BJ (cell line): ENCODE measurements around the gene NIPSNAP3A. TPM values are rescaled to one million over a fixed set of nuclear protein-coding genes. Genes with fewer than 3 reads are reported as not detected.

Experiments used
- CTCF ChIA-PET: fragments of 350-600 bp; formaldehyde crosslinking; extraction: SDS; loops from one replicate; lab custom pipeline; 2021; ENCODE audit warnings: antibody characterized with exemption, inconsistent platforms; lab: Yijun Ruan, JAX
- POLR2A ChIA-PET: fragments of 300-600 bp; sonication (Branson Sonifier 250); formaldehyde crosslinking; extraction: SDS; loops from one replicate; lab custom pipeline; 2021; ENCODE audit warnings: antibody characterized with exemption; lab: Charles Lee
- DNase-seq: peaks from one replicate; pipeline ENCODE4 v3.0.0-alpha.2; 2011; ENCODE audit warnings: low read depth
- H3K27me3 ChIP-seq: 2 replicates; pipeline ENCODE4 v1.6.0; 2011; ENCODE audit warnings: low read length; ENCODE audit not compliant: control insufficient read depth, insufficient read depth
- H3K36me3 ChIP-seq: 2 replicates; pipeline ENCODE4 v1.5.1; 2011; ENCODE audit warnings: low read length; ENCODE audit not compliant: control insufficient read depth, insufficient read depth
- H3K4me3 ChIP-seq: 2 replicates; pipeline ENCODE4 v1.5.1; 2011; ENCODE audit warnings: low read depth, mild to moderate bottlenecking, control low read depth, low read length
- CTCF ChIP-seq: IDR thresholded peaks from 2 replicates; pipeline ENCODE4 v1.5.1; 2011; ENCODE audit warnings: low read depth, mild to moderate bottlenecking, control low read depth, inconsistent platforms, low read length, moderate library complexity; ENCODE audit not compliant: insufficient read depth
- polyA plus RNA-seq: library from polyadenylated mRNA; depleted of rRNA; stranded (reverse); fragments of >200 nt; gene quantifications from 2 replicates; pipeline ENCODE4 v1.2.3, GENCODE V29; 2011

The NIPSNAP3A gene
- polyA plus RNA-seq, 1 experiment: 40.6 TPM

GRCh38 chr9:104779334-104779733 is 31.9 kb downstream of the NIPSNAP3A start:
- POLR2A ChIA-PET: interaction anchor here (0.6 kb wide), 1 partner anchor 81 kb away, joined by 3 read pairs; no protein-coding TSS in a partner anchor
- CTCF ChIA-PET: interaction anchor here (1.3 to 2.8 kb wide), 4 partner anchors 30 to 639 kb away, joined by 3 to 12 read pairs (median 6); no protein-coding TSS in a partner anchor
- Histone ChIP-seq H3K27me3 (no peaks in the 10 kb centered on the region), H3K36me3 (no peaks in the 10 kb centered on the region; the same call in 1 of the 2 replicates), H3K4me3 (no peak overlapping the region)
- no peak for TF ChIP-seq CTCF
- no peak for DNase-seq

DNA sequence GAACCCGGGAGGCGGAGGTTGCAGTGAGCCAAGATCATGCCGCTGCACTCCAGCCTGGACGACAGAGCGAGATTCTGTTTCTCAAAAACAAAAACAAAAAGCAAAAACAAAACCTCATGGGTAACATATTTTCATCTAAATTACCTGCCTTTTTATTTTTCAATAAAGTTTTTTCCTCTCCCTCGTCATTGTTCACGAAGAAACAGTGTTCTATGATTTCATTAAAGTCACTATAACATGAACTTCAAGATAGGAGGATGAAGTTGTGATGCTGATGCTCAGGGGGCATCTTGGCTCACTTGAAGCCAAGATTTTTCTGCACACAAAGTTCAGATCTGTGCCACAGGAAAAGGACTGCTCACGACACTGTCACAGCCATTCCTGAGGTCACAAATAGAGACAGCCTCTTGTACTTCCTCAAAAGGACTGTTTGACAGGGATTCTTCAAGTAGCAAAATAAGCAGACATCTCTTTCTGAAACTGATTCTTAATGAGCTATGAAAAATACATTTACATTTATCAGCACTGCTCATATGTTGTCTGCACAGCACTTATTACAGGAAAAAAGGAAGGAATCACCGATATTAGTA is 32.6 kb downstream of the NIPSNAP3A start:
- ChIA-PET POLR2A (no interaction called here), CTCF (interaction anchor here (0.8 to 2.8 kb wide), 10 partner anchors 21 to 639 kb away, joined by 3 to 12 read pairs (median 4); partner anchors contain the start of gene ABCA1)
- TF ChIP-seq CTCF: no peak
- Histone ChIP-seq H3K4me3 (no peak overlapping the region), H3K27me3 (no peaks in the 10 kb centered on the region), H3K36me3 (no peaks in the 10 kb centered on the region; the same call in 1 of the 2 replicates)
- DNase-seq: no peak

DNA sequence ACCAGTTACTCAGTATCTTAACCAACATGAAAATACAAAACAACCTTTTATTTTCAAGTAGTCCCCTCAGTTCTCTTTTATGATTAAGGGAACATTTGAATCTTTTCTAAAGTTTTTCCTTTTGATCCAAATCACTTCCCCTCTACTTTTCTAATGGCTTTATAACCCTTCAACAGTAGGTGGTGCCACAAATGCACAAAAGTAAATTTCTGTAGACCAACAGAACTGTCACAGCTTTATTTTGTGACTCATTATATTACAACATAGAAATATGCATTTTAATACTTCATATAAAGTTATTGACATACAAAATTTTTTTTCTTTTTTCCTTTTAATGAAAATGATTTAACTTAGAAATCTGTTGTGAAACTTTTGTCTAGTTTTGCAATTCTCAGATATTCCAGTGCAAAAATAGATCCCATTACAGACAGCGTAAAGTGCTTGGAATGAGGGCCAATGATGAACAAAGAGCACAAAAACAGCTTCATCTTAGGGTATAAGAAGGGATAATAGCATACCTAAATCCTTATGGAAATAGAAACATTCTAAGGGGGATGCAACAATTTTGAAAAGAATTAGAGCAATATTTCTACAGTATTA is 33.4 kb downstream of the NIPSNAP3A start:
- Histone ChIP-seq H3K36me3 (no peaks in the 10 kb centered on the region; the same call in 1 of the 2 replicates), H3K27me3 (no peaks in the 10 kb centered on the region), H3K4me3 (no peak overlapping the region)
- ChIA-PET POLR2A (no interaction called here), CTCF (interaction anchor here (0.8 to 2.8 kb wide), 9 partner anchors 20 to 635 kb away, joined by 3 to 12 read pairs (median 4); partner anchors contain the start of gene ABCA1)
- TF ChIP-seq CTCF: peak; percentile 48
- DNase-seq: no peak

DNA sequence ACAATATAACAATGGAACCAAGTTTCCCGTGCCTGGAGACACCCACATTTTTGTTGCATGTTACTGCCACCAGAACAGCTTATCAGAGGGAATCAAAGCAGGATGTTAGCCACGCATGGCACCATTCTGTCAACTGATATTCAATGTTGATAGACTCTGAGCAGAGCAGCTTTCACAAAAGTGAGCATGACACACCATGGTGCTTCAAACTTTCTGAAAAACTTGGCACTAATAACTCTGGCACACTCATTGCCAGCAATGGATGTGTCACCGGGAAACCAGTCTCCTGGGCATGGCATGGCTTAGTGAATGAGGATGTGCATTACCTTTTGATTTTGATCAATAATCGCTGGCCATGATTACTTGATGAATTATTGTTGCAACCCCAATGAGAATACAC is 36.1 kb downstream of the NIPSNAP3A start:
- H3K36me3 ChIP-seq: peaks cover 9% of the 10 kb centered on the region
- H3K4me3 ChIP-seq: no peak overlapping the region
- ChIA-PET POLR2A (no interaction called here), CTCF (interaction anchor here (0.9 kb wide), 1 partner anchor 632 kb away, joined by 3 read pairs; no protein-coding TSS in a partner anchor)
- no peak for DNase-seq
- no peaks in the 10 kb centered on the region for H3K27me3 ChIP-seq
- no peak for TF ChIP-seq CTCF

- TF ChIP-seq CTCF: no peak
- ChIA-PET CTCF (interaction anchor here (0.9 kb wide), 1 partner anchor 631 kb away, joined by 3 read pairs; no protein-coding TSS in a partner anchor), POLR2A (no interaction called here)
- Histone ChIP-seq H3K4me3 (no peak overlapping the region), H3K27me3 (no peaks in the 10 kb centered on the region), H3K36me3 (peaks cover 13% of the 10 kb centered on the region)
- no peak for DNase-seq
Observed at GRCh38 chr9:104784098-104784497, 36.6 kb downstream of the NIPSNAP3A start.
